Endothelial cell of umbilical vein (primary cell): ENCODE measurements around the gene ZFYVE28.

Source experiments
- EZH2 ChIP-seq: IDR thresholded peaks from 2 replicates; pipeline ENCODE4 v1.6.1; 2012; ENCODE audit warnings: borderline replicate concordance, low read depth, mild to moderate bottlenecking, moderate library complexity, low read length, inconsistent platforms; ENCODE audit not compliant: severe bottlenecking
- POLR2A ChIP-seq: IDR thresholded peaks from 2 replicates; pipeline ENCODE4 v1.6.1; 2012; ENCODE audit warnings: low read depth, mild to moderate bottlenecking, control low read depth, low read length

GRCh38 chr4:2220016-2220630 is 198.3 kb downstream of the ZFYVE28 start:
- TF ChIP-seq EZH2 (no peak), POLR2A (no peak)
